GM23338 (cell line): ENCODE data around the gene KAZN.

Experiments
- CREB1 ChIP-seq: fragments of 250-450 bp; sonication (Bioruptor Pico); IDR thresholded peaks from 2 replicates; pipeline ENCODE4 v1.5.0; 2020; ENCODE audit warnings: low read depth, mild to moderate bottlenecking, moderate library complexity
- CTCF ChIP-seq, 2 experiments: fragments of 200-600 bp in 1 of 2; sonication (generic) in 1 of 2; conservative IDR thresholded peaks; 2 replicates each; pipeline versions ENCODE4 v1.5.1 to v1.6.1; 2016 to 2017; ENCODE audit warnings: antibody characterized with exemption in 2 of 2, low read depth in 2 of 2, mild to moderate bottlenecking in 2 of 2, moderate library complexity in 1 of 2
- ETS1 ChIP-seq: IDR thresholded peaks from 2 replicates; pipeline ENCODE4 v1.6.1; 2016; ENCODE audit warnings: antibody characterized with exemption
- EZH2 ChIP-seq: fragments of 200-600 bp; sonication (generic); IDR thresholded peaks from one replicate; pipeline ENCODE4 v1.8.0; 2017; ENCODE audit warnings: antibody characterized with exemption, mild to moderate bottlenecking, low read depth; ENCODE audit not compliant: unreplicated experiment
- EZH2phosphoT487 ChIP-seq: fragments of 200-600 bp; sonication (generic); IDR thresholded peaks from one replicate; pipeline ENCODE4 v1.8.1; 2018; ENCODE audit warnings: antibody characterized with exemption; ENCODE audit not compliant: unreplicated experiment
- JUNB ChIP-seq: IDR thresholded peaks from one replicate; pipeline ENCODE4 v1.6.1; 2016; ENCODE audit warnings: antibody characterized with exemption; ENCODE audit not compliant: unreplicated experiment
- POLR2AphosphoS5 ChIP-seq: IDR thresholded peaks from 2 replicates; pipeline ENCODE4 v1.6.1; 2016; ENCODE audit warnings: antibody characterized with exemption, low read depth
- REST ChIP-seq: IDR thresholded peaks from one replicate; pipeline ENCODE4 v1.6.1; 2018; ENCODE audit warnings: antibody characterized with exemption; ENCODE audit not compliant: unreplicated experiment
- ZNF114 ChIP-seq: fragments of 250-450 bp; sonication (Bioruptor Pico); IDR thresholded peaks from 2 replicates; pipeline ENCODE4 v1.5.0; 2020; ENCODE audit warnings: mild to moderate bottlenecking, moderate library complexity

GRCh38 chr1:14577261-14577660, 21.2 kb upstream of the KAZN start:
- TF ChIP-seq REST: no peak
- TF ChIP-seq POLR2AphosphoS5: no peak
- no peak for TF ChIP-seq CTCF (conservative IDR thresholded peaks at IDR 0.05; ENCODE audit: low read depth in 2 of 2)
- TF ChIP-seq ZNF114 (CRISPR knock-in tag): no peak
- TF ChIP-seq EZH2phosphoT487: no peak
- no peak for TF ChIP-seq JUNB
- TF ChIP-seq EZH2: no peak
- TF ChIP-seq ETS1: no peak
- TF ChIP-seq CREB1 (CRISPR knock-in tag): no peak
